GM10847 (cell line): ENCODE results near the gene PFN1.

Source experiments
- POLR2A ChIP-seq: IDR thresholded peaks from 2 replicates; pipeline ENCODE4 v1.6.1; 2011; ENCODE audit not compliant: insufficient read length; ENCODE audit errors: extremely low read depth

The PFN1 gene

DNA sequence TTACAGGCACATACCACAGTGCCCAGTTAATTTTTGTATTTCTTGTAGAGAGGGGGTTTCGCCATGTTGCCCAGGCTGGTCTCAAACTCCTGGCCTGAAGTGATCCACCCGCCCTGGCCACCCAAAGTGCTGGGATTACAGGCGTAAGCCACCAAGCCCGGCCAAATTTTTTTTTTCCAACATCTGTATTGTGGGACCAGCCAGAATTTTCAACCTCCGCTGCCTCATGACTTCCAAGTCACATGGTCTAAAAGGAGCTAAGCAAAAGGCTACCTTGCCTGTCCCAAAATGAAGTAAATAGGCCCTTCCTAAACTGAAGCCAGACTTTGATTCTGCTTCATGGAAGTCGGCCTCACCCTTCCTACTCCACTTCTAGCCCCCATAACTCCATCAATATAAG, 23.5 kb upstream of the PFN1 start:
- TF ChIP-seq POLR2A: no peak

DNA sequence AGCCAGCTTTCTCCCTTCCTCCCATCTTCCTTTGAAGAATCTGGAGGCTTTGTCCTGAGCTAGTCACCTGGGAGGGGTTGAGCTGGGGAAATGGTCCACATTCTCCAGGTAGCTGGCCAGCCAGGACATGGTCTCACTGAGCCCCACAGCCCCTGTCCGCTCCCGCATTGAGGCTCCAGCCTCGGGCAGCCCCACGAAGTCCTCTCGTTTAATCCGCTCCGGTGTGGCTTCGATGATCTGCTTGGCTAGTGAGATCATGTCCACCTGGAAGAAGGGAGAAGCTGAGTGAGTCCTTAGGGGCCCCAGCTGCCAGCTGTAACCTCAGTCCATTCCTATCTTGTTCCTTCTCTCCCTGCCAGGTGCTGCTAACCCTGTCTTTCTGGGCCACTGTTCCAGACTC, 21.9 kb upstream of the PFN1 start:
- no peak for TF ChIP-seq POLR2A

DNA sequence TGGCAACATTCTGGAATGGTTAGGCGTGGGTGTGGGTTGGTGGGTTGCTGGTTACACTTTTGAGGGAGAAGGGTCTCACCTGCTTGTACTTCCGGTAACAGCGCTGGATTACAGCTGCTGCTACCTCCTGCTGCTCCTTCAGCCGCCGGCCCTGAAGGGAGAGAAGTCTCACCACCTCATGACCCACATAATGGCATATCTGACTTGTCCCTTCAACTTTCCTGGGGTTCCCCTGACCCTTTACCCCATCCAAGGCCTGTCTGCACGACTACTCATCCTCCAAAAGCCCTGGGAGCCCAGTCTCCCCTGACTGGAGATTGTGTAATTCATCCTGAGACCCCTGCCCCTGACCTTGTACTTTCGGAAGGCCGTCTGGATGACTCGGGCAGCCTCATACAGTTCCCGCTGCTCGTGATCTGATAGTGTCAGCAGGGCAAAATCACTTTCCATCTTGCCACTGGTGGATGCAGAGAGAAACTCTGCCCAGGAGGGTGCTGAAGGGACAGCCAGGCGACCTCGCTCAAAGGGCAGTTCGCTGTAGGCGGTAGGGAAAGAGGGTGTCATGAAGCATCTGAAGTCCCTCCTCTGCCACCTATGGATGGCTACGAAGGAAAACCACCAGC, 21.3 kb upstream of the PFN1 start:
- no peak for TF ChIP-seq POLR2A

DNA sequence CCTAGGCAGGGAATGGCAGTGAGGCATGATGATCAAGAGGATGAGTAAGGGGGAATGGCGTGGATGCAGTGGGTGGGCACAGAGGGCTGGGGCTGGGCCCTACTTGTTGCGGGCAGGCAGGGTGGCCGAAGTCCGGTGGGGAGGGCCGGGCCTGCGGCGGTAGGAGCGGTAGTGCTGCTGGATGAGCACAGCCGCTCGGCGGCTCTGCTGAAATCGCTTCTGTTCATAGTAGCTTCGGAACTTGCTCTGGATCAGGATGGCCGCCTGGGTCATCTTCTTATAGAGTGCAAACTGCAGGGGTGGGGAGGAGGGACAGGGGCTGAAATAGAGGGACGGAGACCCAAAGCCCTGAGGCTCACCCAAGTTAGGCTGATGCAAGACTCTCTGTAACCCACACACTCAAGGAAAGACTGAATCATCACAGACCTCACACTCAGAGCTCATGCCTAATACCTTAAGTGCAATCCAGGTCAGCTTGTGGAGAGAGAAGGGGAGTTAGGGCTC, 20.8 kb upstream of the PFN1 start:
- TF ChIP-seq POLR2A: no peak

DNA sequence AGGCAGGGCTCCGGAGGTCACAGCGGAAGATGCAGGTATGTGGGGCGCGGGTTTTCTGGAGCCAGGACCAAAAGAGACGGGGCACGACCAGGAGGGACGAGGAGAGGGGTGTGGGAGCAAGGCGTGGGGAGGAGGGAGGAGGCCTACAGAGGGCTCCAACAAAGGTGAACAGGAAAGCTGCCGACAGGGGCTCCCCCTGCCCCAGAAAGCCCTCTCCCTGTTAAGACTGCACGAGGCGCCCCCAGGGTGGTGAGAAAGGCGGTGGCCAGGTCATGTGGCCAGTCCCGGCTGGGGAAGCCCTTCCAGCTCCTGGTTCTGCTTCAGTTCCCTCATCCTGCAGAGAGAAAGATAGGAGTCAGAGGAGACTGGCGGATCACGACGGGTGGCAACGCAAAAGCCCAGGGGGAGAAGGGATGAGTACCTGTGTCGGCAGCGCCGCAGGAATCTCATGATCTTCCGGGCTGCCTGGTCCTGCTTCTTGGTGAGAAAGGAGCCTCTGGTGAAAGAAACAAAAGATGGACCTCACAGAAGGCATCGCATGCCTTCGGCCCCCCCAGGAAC, 20.2 kb upstream of the PFN1 start:
- no peak for TF ChIP-seq POLR2A

DNA sequence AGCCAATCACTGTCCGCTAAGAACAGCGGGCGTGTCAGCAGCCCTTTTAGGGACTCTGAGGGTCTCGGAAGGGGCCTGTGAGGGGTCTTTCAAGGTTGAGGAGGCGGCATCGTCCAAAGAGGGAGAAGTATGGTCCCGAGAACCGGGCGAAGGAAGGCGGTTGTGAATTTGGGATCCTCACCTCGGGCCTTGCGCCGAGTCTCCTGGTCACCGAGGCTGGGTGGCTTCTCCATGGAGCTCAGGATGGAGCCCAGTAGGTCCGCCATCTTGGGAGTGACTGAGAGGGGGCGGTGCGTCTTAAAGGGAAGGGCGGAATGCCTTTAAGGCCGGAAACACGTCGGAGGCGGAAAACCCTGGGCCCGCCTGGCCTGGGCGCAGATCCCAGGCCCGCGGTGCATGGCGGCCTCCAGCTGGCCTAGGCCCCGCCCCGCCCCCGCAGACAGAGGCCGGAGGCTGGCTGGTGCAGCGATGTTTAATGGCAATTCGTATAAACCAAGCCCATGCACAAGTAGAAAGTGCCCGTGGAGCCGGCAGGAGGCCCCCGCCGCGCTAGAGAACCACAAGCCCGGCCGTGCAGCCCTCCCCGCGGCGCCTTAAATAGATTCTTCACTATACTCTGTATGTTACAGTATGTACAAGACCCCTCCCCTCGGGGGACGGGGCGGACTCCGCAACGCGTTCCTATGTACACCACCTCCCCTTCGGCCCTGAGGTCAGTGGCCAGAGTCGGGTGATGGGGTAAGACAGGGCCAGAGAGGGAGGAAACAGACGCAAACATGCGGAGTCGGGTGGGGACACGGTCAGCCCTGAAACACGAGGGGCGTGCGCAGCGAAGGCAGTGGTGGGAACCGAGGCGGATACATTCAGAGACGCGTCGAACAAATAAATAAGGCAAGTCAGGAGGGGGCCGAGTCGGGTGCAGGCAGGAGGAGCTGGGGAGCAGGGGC, 19.5 kb upstream of the PFN1 start, which contains the start of gene SPAG7:
TSS of gene SPAG7 (minus strand) at position 279 of the 947 bp plus-strand sequence. CDS start at position 266, 13 bp downstream.
- TF ChIP-seq POLR2A: peak; percentile 66

DNA sequence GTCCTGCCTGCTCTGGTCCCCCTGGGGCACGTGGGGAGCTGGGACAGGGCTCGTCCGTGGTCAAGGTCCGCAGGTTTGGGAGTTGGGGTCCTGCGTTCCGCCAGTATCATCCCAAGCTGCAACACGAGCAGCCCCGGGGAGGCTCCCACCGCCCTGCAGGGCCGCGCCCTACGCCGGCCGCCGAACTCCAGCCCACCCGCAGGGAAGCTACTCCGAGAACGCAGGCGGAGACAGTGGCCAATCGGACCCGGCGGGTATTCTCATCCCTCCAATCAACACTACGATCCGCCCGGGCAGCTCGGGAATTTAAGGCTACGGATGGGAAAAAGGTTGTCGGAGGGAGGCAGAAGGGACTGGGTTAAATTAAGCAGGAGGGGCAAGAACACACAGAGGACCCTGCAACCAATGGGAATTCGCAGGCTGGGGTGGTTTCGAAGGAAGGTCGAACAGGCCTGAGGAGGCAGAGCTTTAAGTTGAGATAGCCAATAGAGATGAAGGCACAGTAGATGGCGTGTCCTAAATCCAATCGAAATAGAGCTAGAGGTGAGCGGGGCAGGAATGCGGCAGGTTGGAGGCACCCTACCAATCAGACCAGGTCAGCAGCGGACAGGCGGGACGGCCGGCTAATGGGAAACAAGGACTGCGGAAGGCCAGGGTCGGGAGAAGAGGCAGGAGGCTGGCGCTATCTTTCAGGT, 18.7 kb upstream of the PFN1 start:
- TF ChIP-seq POLR2A: no peak

DNA sequence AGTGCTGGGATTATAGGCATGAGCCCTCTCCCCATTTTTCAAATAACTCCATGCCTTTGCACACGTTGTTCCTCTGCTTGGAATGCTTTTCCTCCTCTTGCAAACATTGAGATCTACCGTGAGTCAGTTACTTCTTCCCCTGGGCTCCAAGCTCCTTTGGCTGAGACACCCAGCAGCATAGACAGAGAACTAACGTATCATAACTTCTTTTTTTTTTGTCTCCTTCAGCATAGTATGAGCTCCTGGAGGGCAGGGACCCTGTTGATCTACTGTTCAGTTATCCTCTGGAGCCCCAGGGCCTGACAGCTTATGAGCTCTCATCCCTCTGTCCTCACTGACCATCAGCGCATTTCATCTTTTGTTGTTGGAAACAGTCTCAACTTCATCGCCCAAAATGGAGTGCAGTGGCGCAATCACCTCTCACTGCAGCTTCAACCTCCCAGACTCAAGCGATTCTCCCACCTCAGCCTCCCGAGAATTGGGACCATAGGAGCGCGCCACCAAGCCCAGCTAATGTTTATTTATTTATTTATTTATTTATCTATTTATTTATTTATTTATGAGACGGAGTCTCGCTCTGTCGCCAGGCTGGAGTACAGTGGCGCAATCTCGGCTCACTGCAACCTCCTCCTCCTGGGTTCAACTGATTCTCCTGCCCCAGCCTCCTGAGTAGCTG, 17.1 kb upstream of the PFN1 start:
- no peak for TF ChIP-seq POLR2A

DNA sequence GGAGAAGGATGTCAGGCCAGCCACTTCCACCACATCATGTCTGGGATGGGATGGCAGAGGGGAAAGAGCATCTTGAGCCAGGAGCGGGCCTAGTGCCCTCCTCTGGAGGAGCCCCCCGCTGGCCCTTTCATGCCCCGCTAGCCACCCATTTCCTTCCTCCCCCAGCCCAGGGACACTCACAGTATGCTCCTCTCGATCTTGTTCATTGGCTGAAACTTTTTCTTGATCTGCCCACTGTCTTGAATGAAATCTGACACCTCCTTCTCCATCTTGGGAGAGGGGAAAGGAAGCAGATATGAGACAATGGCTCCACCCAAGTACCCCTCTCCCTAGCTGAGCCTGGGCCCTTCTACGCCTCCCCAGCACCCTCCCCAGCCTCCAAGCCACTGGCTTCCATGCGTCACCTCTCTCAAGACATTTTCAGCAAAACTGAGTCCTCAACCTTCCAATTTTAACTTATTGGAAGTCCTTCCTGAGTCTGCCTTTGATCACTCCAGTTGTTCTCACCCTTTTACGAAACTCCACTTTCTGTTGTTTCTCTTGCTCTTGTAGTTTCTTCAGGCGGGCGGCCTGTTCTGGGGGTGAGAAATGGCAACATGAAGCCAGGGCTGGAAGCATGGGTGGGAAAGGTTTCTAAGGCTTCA, 12.1 kb upstream of the PFN1 start:
- no peak for TF ChIP-seq POLR2A

DNA sequence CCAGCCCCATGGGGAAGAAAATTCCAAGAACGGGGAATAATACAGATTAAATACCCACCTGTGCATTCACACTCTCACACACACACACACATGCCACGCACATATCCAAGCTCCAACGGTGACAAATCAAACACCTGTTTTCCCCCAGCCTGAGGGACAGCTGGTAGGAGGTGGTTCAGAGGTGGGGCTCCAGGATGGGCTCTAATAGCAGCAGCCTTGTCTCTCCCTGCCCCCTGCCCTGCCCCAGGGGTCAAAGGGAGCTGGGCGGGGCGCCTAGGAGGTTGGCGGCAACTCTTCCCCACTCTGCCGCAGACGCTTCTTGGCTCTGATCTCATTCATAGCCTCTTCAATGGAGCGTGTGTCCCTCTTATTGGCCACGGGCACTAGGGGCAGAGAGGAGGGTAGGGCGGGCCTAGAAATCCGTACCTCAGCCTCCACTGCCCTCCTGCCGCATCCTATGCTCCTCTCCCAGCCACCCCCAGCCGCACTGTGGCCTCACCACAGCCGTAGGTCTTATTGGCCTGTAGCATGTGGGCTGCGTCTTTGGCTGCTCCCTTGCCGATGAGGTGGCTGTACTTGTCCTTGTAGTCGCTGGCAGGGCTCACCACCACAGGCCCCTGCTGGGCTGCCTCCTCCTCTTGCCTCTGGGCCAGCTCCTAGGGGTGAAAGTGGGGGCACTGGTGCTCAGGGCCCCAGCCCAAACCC, 11.1 kb upstream of the PFN1 start:
- TF ChIP-seq POLR2A: no peak

DNA sequence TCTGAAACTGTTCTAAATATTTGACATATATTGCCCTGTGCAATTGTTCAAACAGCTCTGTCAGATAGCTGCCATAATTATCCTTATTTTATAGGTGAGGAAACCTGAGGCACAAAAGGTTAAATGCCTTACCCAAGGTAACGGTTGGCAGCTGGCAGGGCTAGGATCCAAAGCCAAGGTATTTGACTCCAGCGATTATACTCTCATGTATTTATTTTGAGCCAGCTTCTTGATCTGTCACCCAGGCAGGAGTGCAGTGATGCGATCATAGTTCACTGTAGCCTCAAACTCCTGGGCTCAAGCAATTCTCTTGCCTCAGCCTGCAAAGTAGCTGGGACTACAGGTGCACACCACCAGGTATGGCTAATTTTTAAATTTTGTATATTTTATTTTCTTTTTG, 9.8 kb upstream of the PFN1 start:
- no peak for TF ChIP-seq POLR2A

DNA sequence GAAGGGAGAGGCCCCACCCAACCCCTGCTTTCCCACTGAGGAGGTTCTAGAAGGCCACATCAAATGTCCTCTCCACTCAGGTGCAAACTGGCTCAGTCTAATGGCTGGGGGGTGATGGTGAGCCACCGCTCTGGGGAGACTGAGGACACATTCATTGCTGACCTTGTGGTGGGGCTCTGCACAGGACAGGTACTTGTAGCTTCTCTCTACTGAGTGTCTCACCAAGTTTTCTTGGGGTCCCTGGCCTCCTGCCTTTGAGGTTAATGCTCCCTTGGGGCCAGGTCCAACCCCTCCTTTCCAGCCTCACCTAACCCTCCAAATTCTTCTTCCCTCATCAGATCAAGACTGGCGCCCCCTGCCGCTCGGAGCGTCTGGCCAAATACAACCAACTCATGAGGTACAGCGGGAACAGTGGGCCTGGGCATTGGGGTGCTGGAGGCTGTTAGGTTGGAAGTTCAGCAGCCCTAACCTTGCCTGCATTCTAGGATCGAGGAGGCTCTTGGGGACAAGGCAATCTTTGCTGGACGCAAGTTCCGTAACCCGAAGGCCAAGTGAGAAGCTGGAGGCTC, 8.2 kb upstream of the PFN1 start:
- TF ChIP-seq POLR2A: no peak

DNA sequence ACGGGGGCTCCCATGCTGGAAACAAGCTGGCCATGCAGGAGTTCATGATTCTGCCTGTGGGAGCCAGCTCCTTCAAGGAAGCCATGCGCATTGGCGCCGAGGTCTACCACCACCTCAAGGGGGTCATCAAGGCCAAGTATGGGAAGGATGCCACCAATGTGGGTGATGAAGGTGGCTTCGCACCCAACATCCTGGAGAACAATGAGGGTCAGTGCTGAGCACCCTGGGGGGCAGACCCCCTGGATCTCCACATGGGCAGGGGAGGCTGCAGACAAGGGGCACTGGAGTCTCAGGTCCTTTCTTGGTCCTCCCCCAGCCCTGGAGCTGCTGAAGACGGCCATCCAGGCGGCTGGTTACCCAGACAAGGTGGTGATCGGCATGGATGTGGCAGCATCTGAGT, 6.8 kb upstream of the PFN1 start:
- no peak for TF ChIP-seq POLR2A
